ENCODE results near the gene SIRT1. TPM values are rescaled to one million over a fixed set of nuclear protein-coding genes. Genes with fewer than 3 reads are reported as not detected.

SIRT1 gene
- total and polyA plus RNA-seq, 2 of the 4 experiments (the other 2 are of a cell fraction) = 9.5 to 12.9 TPM

GRCh38 chr10:67933199-67933598, 48.7 kb downstream of the SIRT1 start:
- Histone ChIP-seq H3K4me2 (ENCODE audit: low read depth, low read length) (no peak overlapping the region), H2BK20ac (ENCODE audit: low read depth, low read length) (no peak overlapping the region), H2AK9ac (replicated peaks; ENCODE audit: low read depth, low read length, poor library complexity) (no peak overlapping the region), H4K5ac (ENCODE audit: low read depth, low read length) (no peak overlapping the region), H3K4me3 (ENCODE audit: insufficient read depth, low read depth, low read length) (no peak overlapping the region), H2BK15ac (ENCODE audit: low read depth, low read length) (no peak overlapping the region), H3K9ac (ENCODE audit: low read depth, low read length) (no peak overlapping the region), H3K18ac (ENCODE audit: low read depth, low read length) (no peak overlapping the region), H3K23ac (ENCODE audit: low read depth, low read length) (no peak overlapping the region), H3K79me1 (ENCODE audit: low read depth in 1 of 2, low read length in 2 of 2) (peaks cover 10 to 19% of the 10 kb centered on the region in 2 experiments; a peak in 2 of 4 replicates), H3K9me1 (ENCODE audit: insufficient read depth, low read length) (no peaks in the 10 kb centered on the region), H3K56ac (ENCODE audit: extremely low read depth, insufficient read depth, low read length) (no peak overlapping the region), H3K27me3 (ENCODE audit: control insufficient read depth, insufficient read depth, low read length) (no peaks in the 10 kb centered on the region), H2BK120ac (ENCODE audit: low read depth, low read length) (no peak overlapping the region), H3K4ac (ENCODE audit: low read depth, low read length) (no peak overlapping the region), H4K91ac (ENCODE audit: insufficient read depth, low read depth, low read length) (no peak overlapping the region), H3K36me3 (ENCODE audit: control insufficient read depth, insufficient read depth, low read length) (peaks cover 34% of the 10 kb centered on the region), H3K27ac (ENCODE audit: insufficient read depth, low read length) (no peak overlapping the region), H2AK5ac (ENCODE audit: low read depth, low read length) (no peak overlapping the region), H2BK5ac (ENCODE audit: low read depth, low read length, poor library complexity, severe bottlenecking) (no peak overlapping the region), H3K9me3 (ENCODE audit: control insufficient read depth, insufficient read depth, low read length) (no peaks in the 10 kb centered on the region), H3K4me1 (ENCODE audit: control insufficient read depth, insufficient read depth, low read length) (peaks cover 1% of the 10 kb centered on the region; the same call in 1 of the 2 replicates), H4K20me1 (ENCODE audit: insufficient read depth, low read length) (no peaks in the 10 kb centered on the region), H4K8ac (ENCODE audit: low read depth in 2 of 2, low read length in 2 of 2) (no peak overlapping the region), H3K14ac (replicated peaks; ENCODE audit: low read depth, low read length) (no peak overlapping the region), H2AFZ (replicated peaks; ENCODE audit: low read length, poor library complexity) (no peak overlapping the region)
- intact Hi-C loops (cut with micrococcal nuclease) = no loop called here
- dilution Hi-C loops (cut with HindIII; ENCODE audit: low sequenced_read_pairs, unreplicated experiment) = no loop called here
- DNase-seq = no peak
- POLR2A ChIA-PET (ENCODE audit: unreplicated experiment) = no interaction called here
- in situ Hi-C loops (cut with MboI; ENCODE audit: low sequenced_read_pairs) = no loop called here
- BruUV-seq (replicated peaks) = no TSS peak
- ATAC-seq (ENCODE audit: low read depth) = no peak
- TF ChIP-seq CTCF (conservative IDR thresholded peaks at IDR 0.05; ENCODE audit: low read depth, low read length) (no peak), POLR2A (IDR thresholded peaks at IDR 0.05; ENCODE audit: low read depth, low read length) (no peak), USF2 (IDR thresholded peaks at IDR 0.05; ENCODE audit: low read depth, low read length) (no peak), MAFK (IDR thresholded peaks at IDR 0.05; ENCODE audit: low read depth, low read length) (no peak), ELK1 (IDR thresholded peaks at IDR 0.05; ENCODE audit: borderline replicate concordance, low read depth, low read length) (no peak), RAD21 (IDR thresholded peaks at IDR 0.05; ENCODE audit: low read length) (no peak), CHD1 (IDR thresholded peaks at IDR 0.05; ENCODE audit: low read depth, low read length) (no peak), RFX5 (IDR thresholded peaks at IDR 0.05; ENCODE audit: low read depth, low read length) (no peak), RCOR1 (IDR thresholded peaks at IDR 0.05; ENCODE audit: insufficient replicate concordance, low read length) (no peak)
- no CpG with 5 or more reads among the region's 2 CpGs for WGBS, 2 experiments (ENCODE audit: extremely low coverage in 2 of 2, insufficient read length in 1 of 2)
- CTCF ChIA-PET = no interaction called here
